ENCODE results near the gene BCL11A.

The BCL11A gene

GRCh38 chr2:60559880-60560279, 6.4 kb upstream of the BCL11A start:
- DNase-seq (ENCODE audit: low read depth) = no peak

GRCh38 chr2:60558536-60558935, 5.1 kb upstream of the BCL11A start:
- no peak for DNase-seq (ENCODE audit: low read depth)

GRCh38 chr2:60557486-60557864, 4.0 kb upstream of the BCL11A start:
- DNase-seq (ENCODE audit: low read depth) = no peak

- no peak for DNase-seq (ENCODE audit: low read depth)
These were observed 3.4 kb upstream of the BCL11A start for GRCh38 chr2:60556576-60557485.

- no peak for DNase-seq (ENCODE audit: low read depth)
These were observed 2.7 kb upstream of the BCL11A start for GRCh38 chr2:60556175-60556574.

GRCh38 chr2:60555783-60556139, 2.3 kb upstream of the BCL11A start:
- no peak for DNase-seq (ENCODE audit: low read depth)

GRCh38 chr2:60555066-60555782, 1.8 kb upstream of the BCL11A start:
- DNase-seq (ENCODE audit: low read depth) = no peak

GRCh38 chr2:60554646-60555065, 1.2 kb upstream of the BCL11A start:
- DNase-seq (ENCODE audit: low read depth) = no peak

GRCh38 chr2:60554074-60554645, 706 bp upstream of the BCL11A start:
- no peak for DNase-seq (ENCODE audit: low read depth)

GRCh38 chr2:60552851-60553494, 481 bp downstream of the BCL11A start:
- DNase-seq (ENCODE audit: low read depth) = no peak

- DNase-seq (ENCODE audit: low read depth) = no peak
These were observed 1.2 kb downstream of the BCL11A start for GRCh38 chr2:60552078-60552850.

- DNase-seq (ENCODE audit: low read depth) = no peak
These were observed 2.0 kb downstream of the BCL11A start for GRCh38 chr2:60551240-60552077.

- DNase-seq (ENCODE audit: low read depth) = no peak
These were observed 2.5 kb downstream of the BCL11A start for GRCh38 chr2:60550984-60551239.

GRCh38 chr2:60550178-60550983, 3.1 kb downstream of the BCL11A start:
- DNase-seq (ENCODE audit: low read depth) = no peak

GRCh38 chr2:60549928-60550177, 3.6 kb downstream of the BCL11A start:
- DNase-seq (ENCODE audit: low read depth) = no peak

GRCh38 chr2:60549238-60549927, 4.1 kb downstream of the BCL11A start:
- no peak for DNase-seq (ENCODE audit: low read depth)

- no peak for DNase-seq (ENCODE audit: low read depth)
These were observed 4.6 kb downstream of the BCL11A start for GRCh38 chr2:60548845-60549237.

GRCh38 chr2:60548311-60548710, 5.1 kb downstream of the BCL11A start:
- DNase-seq (ENCODE audit: low read depth) = no peak

- no peak for DNase-seq (ENCODE audit: low read depth)
These were observed 5.6 kb downstream of the BCL11A start for GRCh38 chr2:60547841-60548240.
